Transverse colon (tissue), 4 donors: Measurements from ENCODE around the gene DICER1. TPM values are rescaled to one million over a fixed set of nuclear protein-coding genes. Genes with fewer than 3 reads are reported as not detected.

ENCODE experiments used
- DNase-seq: peaks from one replicate; pipeline ENCODE4 v3.0.0-alpha.2; 2019
- H3K27ac ChIP-seq, 4 donors: fragments of 200-600 bp; sonication (generic); 2 replicates each; pipeline ENCODE4 v1.5.1; 2016 to 2018; ENCODE audit warnings: inconsistent platforms in 4 of 4
- H3K27me3 ChIP-seq: fragments of 200-600 bp; sonication (generic); 2 replicates; pipeline ENCODE4 v1.5.1; 2017; ENCODE audit warnings: inconsistent platforms
- H3K36me3 ChIP-seq, 4 donors: fragments of 200-600 bp; sonication (generic); 2 replicates each; pipeline ENCODE4 v1.5.1; 2017 to 2019; ENCODE audit warnings: inconsistent platforms in 4 of 4
- H3K4me1 ChIP-seq, 4 donors: fragments of 200-600 bp; sonication (generic); 2 replicates each; pipeline ENCODE4 v1.5.1; 2017 to 2020; ENCODE audit warnings: inconsistent platforms in 4 of 4
- H3K4me3 ChIP-seq, 4 donors: fragments of 200-600 bp; sonication (generic); 1 replicate in 1 of 4; 2 replicates in 3 of 4; pipeline versions ENCODE4 v1.5.1 to v1.6.1; 2017 to 2019; ENCODE audit warnings: inconsistent platforms in 4 of 4
- H3K9me3 ChIP-seq, 2 donors: fragments of 200-600 bp; sonication (generic); 2 replicates each; pipeline ENCODE4 v1.5.1; 2017 to 2019; ENCODE audit warnings: inconsistent platforms in 2 of 2
- CTCF ChIP-seq, 5 experiments: fragments of 200-600 bp in 3 of 5; fragments of 450-650 bp in 2 of 5; sonication (generic) in 3 of 5; IDR thresholded peaks; 1 replicate in 2 of 5; 2 replicates in 3 of 5; pipeline ENCODE4 v1.5.1; 2016 to 2017; ENCODE audit warnings: antibody characterized with exemption in 5 of 5, inconsistent platforms in 3 of 5, mild to moderate bottlenecking in 2 of 5, moderate library complexity in 1 of 5
- EP300 ChIP-seq: sonication (generic); formaldehyde crosslinking; IDR thresholded peaks from one replicate; pipeline ENCODE4 v1.6.1; 2017; ENCODE audit warnings: antibody characterized with exemption, low read depth
- POLR2A ChIP-seq: fragments of 450-650 bp; IDR thresholded peaks from one replicate; pipeline ENCODE4 v1.6.1; 2016; ENCODE audit warnings: antibody characterized with exemption, mild to moderate bottlenecking, moderate library complexity
- POLR2AphosphoS5 ChIP-seq, 3 donors: sonication (generic); formaldehyde crosslinking; IDR thresholded peaks; one replicate each; pipeline ENCODE4 v1.6.1; 2016; ENCODE audit warnings: antibody characterized with exemption in 3 of 3
- WGBS, 2 donors: methylation state at CpG; one replicate each; pipeline ENCODE4 v1.1.5; 2018; ENCODE audit warnings: low coverage in 1 of 2; 5-methylcytosine and 5-hydroxymethylcytosine counted together
- in situ Hi-C, 4 donors: fragments of 200-750 bp; cut with MboI; loops; one replicate each; pipeline versions ENCODE4 v1.15.0 to v1.15.1; 2017; ENCODE audit warnings: low sequenced_read_pairs in 3 of 4, low pct_ligation_motif_present in 1 of 4, low pct_unique_long_range_greater_than_20kb in 1 of 4
- intact Hi-C: fragments of 100-400 bp; cut with DNase I; formaldehyde crosslinking; loops from one replicate; pipeline ENCODE4 v1.15.1; 2023; ENCODE audit warnings: low total_unique reads
- total RNA-seq, 4 donors: library from RNA; depleted of rRNA; stranded (reverse); fragments of >200 nt; gene quantifications; one replicate each; pipeline ENCODE4 v1.1.0, GENCODE V29; 2016

Gene DICER1
- total RNA-seq, 4 donors from 2014 or later: 45.6 to 102 (median 71.4) TPM

- no peaks in the 10 kb centered on the region for H3K36me3 ChIP-seq
- no peak overlapping the region for H3K4me3 ChIP-seq
- intact Hi-C loops: no loop called here
- in situ Hi-C loops: no loop called here
- TF ChIP-seq CTCF (IDR thresholded peaks at IDR 0.05) (no peak), POLR2AphosphoS5 (IDR thresholded peaks at IDR 0.05) (no peak), EP300 (no peak), POLR2A (no peak)
- no peaks in the 10 kb centered on the region for H3K4me1 ChIP-seq
- 86 to 93% methylated on average over 3 to 9 of the region's 9 CpGs for WGBS, 2 donors
- no peaks in the 10 kb centered on the region for H3K9me3 ChIP-seq
- DNase-seq: no peak
- no peak overlapping the region for H3K27ac ChIP-seq
- H3K27me3 ChIP-seq: no peaks in the 10 kb centered on the region
Measured at GRCh38 chr14:95058491-95058890, 98.8 kb downstream of the DICER1 start.

DNA sequence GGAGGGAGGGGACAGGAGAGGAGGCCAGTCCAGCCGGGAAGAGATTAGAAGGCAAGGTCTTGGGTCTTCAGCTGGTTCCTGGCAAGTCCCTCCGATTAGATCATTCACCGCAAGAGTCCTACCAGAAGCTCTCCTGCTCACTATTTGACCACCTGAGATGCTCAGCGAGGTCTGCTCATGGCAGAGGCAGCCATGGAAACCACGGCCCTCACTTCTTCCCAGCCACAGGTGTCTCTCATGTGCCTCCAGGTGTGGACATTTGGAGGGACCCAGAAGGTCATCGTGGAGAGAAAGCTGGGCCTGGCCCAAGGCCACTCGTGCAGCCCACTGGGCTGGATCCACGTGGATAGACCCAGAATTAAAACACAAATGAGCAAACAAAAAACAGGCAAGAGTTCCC is 99.5 kb downstream of the DICER1 start:
- no peaks in the 10 kb centered on the region for H3K4me1 ChIP-seq
- DNase-seq: no peak
- 78% methylated on average over 8 of the region's 8 CpGs; no CpG with 5 or more reads in 1 of the 2 donors for WGBS, 2 donors
- no peak for TF ChIP-seq POLR2A
- no peak for TF ChIP-seq CTCF (IDR thresholded peaks at IDR 0.05)
- TF ChIP-seq EP300: no peak
- TF ChIP-seq POLR2AphosphoS5 (IDR thresholded peaks at IDR 0.05): no peak
- H3K9me3 ChIP-seq: no peaks in the 10 kb centered on the region
- H3K27ac ChIP-seq: no peak overlapping the region
- intact Hi-C loops: no loop called here
- no peaks in the 10 kb centered on the region for H3K36me3 ChIP-seq
- in situ Hi-C loops: no loop called here
- H3K4me3 ChIP-seq: no peak overlapping the region
- H3K27me3 ChIP-seq: no peaks in the 10 kb centered on the region

DNA sequence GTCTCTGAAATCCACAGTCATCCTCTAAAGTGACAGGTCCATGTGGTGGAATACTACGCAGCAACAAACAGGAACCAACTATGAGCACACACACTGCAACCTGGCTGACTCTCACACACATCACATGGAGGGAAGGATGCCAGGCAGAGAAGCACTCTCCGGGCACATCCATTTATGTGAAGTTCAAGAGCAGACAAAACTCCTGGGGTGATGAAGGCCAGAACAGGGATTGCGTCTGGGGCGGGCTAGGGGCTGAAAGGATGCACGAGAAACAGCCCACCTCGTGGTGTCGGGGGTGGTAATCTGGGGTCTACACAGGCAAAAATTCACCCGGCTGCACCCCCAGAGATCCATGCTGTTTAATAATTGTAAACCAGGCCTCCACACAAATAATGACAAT is 100.2 kb downstream of the DICER1 start:
- Histone ChIP-seq H3K4me1 (no peaks in the 10 kb centered on the region), H3K36me3 (no peaks in the 10 kb centered on the region), H3K9me3 (no peaks in the 10 kb centered on the region), H3K27me3 (no peaks in the 10 kb centered on the region), H3K4me3 (no peak overlapping the region), H3K27ac (no peak overlapping the region)
- in situ Hi-C loops (no loop called here), intact Hi-C loops (no loop called here)
- 77 to 87% methylated on average over 6 to 8 of the region's 8 CpGs for WGBS, 2 donors
- TF ChIP-seq POLR2A: no peak
- TF ChIP-seq POLR2AphosphoS5 (IDR thresholded peaks at IDR 0.05): no peak
- TF ChIP-seq CTCF (IDR thresholded peaks at IDR 0.05): no peak
- no peak for TF ChIP-seq EP300
- no peak for DNase-seq

GRCh38 chr14:95056476-95056875 is 100.9 kb downstream of the DICER1 start:
- 39% methylated on average over 10 of the region's 10 CpGs; no CpG with 5 or more reads in 1 of the 2 donors for WGBS, 2 donors

More at GRCh38 chr14:95056476-95056875, 100.9 kb downstream of the DICER1 start:
- H3K4me1 ChIP-seq: no peaks in the 10 kb centered on the region
- no peaks in the 10 kb centered on the region for H3K27me3 ChIP-seq
- no peak for DNase-seq
- TF ChIP-seq EP300 (no peak), POLR2AphosphoS5 (IDR thresholded peaks at IDR 0.05) (no peak), CTCF (IDR thresholded peaks at IDR 0.05) (no peak), POLR2A (no peak)
- peak overlapping the region in 1 of 4 donors; percentile 21 for H3K27ac ChIP-seq
- no peak overlapping the region for H3K4me3 ChIP-seq
- intact Hi-C loops (no loop called here), in situ Hi-C loops (no loop called here)
- no peaks in the 10 kb centered on the region for H3K36me3 ChIP-seq
- H3K9me3 ChIP-seq: no peaks in the 10 kb centered on the region
